Nephron (organoid): ENCODE data around the gene MDN1.
A peak's percentile ranks its signal among the peaks of the same experiment; 100 is the strongest.

ENCODE experiments used
- H3K27ac Mint-ChIP-seq, 3 experiments: 2 replicates each; pipeline ENCODE4 v1.8.0; 2020; ENCODE audit warnings: mixed read lengths in 3 of 3, mild to moderate bottlenecking in 2 of 3, moderate library complexity in 1 of 3
- H3K27me3 Mint-ChIP-seq: 2 replicates; pipeline ENCODE4 v1.8.0; 2021; ENCODE audit warnings: low read depth, mild to moderate bottlenecking, moderate library complexity, mixed read lengths
- H3K36me3 Mint-ChIP-seq: 2 replicates; pipeline ENCODE4 v1.8.0; 2020; ENCODE audit warnings: low read depth, mixed read lengths
- H3K4me1 Mint-ChIP-seq: 2 replicates; pipeline ENCODE4 v1.8.0; 2020; ENCODE audit warnings: mixed read lengths
- H3K4me3 Mint-ChIP-seq, 3 experiments: 2 replicates each; pipeline ENCODE4 v1.8.0; 2020; ENCODE audit warnings: mild to moderate bottlenecking in 3 of 3, mixed read lengths in 3 of 3, moderate library complexity in 2 of 3
- H3K9me3 Mint-ChIP-seq: 2 replicates; pipeline ENCODE4 v1.8.0; 2020; ENCODE audit warnings: mixed read lengths
- CTCF ChIP-seq, 3 experiments: fragments of 200-600 bp; sonication (generic); IDR thresholded peaks; one replicate each; pipeline ENCODE4 v1.5.0; 2021; ENCODE audit warnings: antibody characterized with exemption in 3 of 3; ENCODE audit not compliant: unreplicated experiment in 3 of 3

The MDN1 gene

GRCh38 chr6:89667872-89668556 lies 151.6 kb downstream of the MDN1 start:
- Mint-ChIP-seq H3K4me1 (peaks cover 5% of the 10 kb centered on the region), H3K9me3 (no peaks in the 10 kb centered on the region), H3K27ac (peak overlapping the region in 2 of 3 experiments; percentile 27 to 30), H3K36me3 (peaks cover 57% of the 10 kb centered on the region), H3K4me3 (no peak overlapping the region), H3K27me3 (no peaks in the 10 kb centered on the region)
- no peak for TF ChIP-seq CTCF (IDR thresholded peaks at IDR 0.05; ENCODE audit: unreplicated experiment in 3 of 3)

- Mint-ChIP-seq H3K27me3 (no peaks in the 10 kb centered on the region), H3K4me1 (peaks cover under 1% of the 10 kb centered on the region), H3K36me3 (peaks cover 57% of the 10 kb centered on the region), H3K9me3 (no peaks in the 10 kb centered on the region), H3K4me3 (no peak overlapping the region), H3K27ac (no peak overlapping the region)
- no peak for TF ChIP-seq CTCF (IDR thresholded peaks at IDR 0.05; ENCODE audit: unreplicated experiment in 3 of 3)
Measured at GRCh38 chr6:89662659-89663223, 156.9 kb downstream of the MDN1 start.

- no peak for TF ChIP-seq CTCF (IDR thresholded peaks at IDR 0.05; ENCODE audit: unreplicated experiment in 3 of 3)
- H3K27ac Mint-ChIP-seq = no peak overlapping the region
- H3K4me1 Mint-ChIP-seq = no peaks in the 10 kb centered on the region
- no peaks in the 10 kb centered on the region for H3K9me3 Mint-ChIP-seq
- H3K27me3 Mint-ChIP-seq = no peaks in the 10 kb centered on the region
- H3K36me3 Mint-ChIP-seq = peaks cover 67% of the 10 kb centered on the region
- H3K4me3 Mint-ChIP-seq = no peak overlapping the region
Measured at GRCh38 chr6:89661559-89661958, 158.0 kb downstream of the MDN1 start.

GRCh38 chr6:89660981-89661380 lies 158.6 kb downstream of the MDN1 start:
- Mint-ChIP-seq H3K27ac (no peak overlapping the region), H3K4me1 (no peaks in the 10 kb centered on the region), H3K9me3 (no peaks in the 10 kb centered on the region), H3K27me3 (no peaks in the 10 kb centered on the region), H3K4me3 (no peak overlapping the region), H3K36me3 (peaks cover 69% of the 10 kb centered on the region)
- no peak for TF ChIP-seq CTCF (IDR thresholded peaks at IDR 0.05; ENCODE audit: unreplicated experiment in 3 of 3)

- Mint-ChIP-seq H3K4me3 (no peak overlapping the region), H3K27me3 (no peaks in the 10 kb centered on the region), H3K36me3 (peaks cover 65% of the 10 kb centered on the region), H3K27ac (no peak overlapping the region), H3K9me3 (no peaks in the 10 kb centered on the region), H3K4me1 (no peaks in the 10 kb centered on the region)
- TF ChIP-seq CTCF (IDR thresholded peaks at IDR 0.05; ENCODE audit: unreplicated experiment in 3 of 3) = no peak
Measured at GRCh38 chr6:89657445-89658158, 162.0 kb downstream of the MDN1 start.
